Esophagus muscularis mucosa (tissue), 4 donors: ENCODE measurements around the gene SH3D21. TPM values are rescaled to one million over a fixed set of nuclear protein-coding genes. Genes with fewer than 3 reads are reported as not detected.
A peak's percentile ranks its signal among the peaks of the same experiment; 100 is the strongest.

ENCODE experiments used
- DNase-seq: peaks from one replicate; pipeline ENCODE4 v3.0.0-alpha.2; 2017; ENCODE audit errors: extremely low spot score
- H3K27ac ChIP-seq, 4 donors: fragments of 200-600 bp; sonication (generic); replicated peaks in 1 of 4; 1 replicate in 3 of 4; 2 replicates in 1 of 4; pipeline ENCODE4 v1.5.1; 2016 to 2019; ENCODE audit warnings: mild to moderate bottlenecking in 1 of 4
- H3K27me3 ChIP-seq, 4 donors: fragments of 200-600 bp; sonication (generic); one replicate each; pipeline versions ENCODE4 v1.5.1 to v1.6.0; 2016 to 2019
- H3K36me3 ChIP-seq, 4 donors: fragments of 200-600 bp; sonication (generic); one replicate each; pipeline ENCODE4 v1.5.1; 2016 to 2019
- H3K4me1 ChIP-seq, 4 donors: fragments of 200-600 bp; sonication (generic); one replicate each; pipeline ENCODE4 v1.5.1; 2016 to 2019
- H3K4me3 ChIP-seq, 4 donors: fragments of 200-600 bp; sonication (generic); 1 replicate in 2 of 4; 2 replicates in 2 of 4; pipeline ENCODE4 v1.5.1; 2016 to 2019; ENCODE audit warnings: mild to moderate bottlenecking in 4 of 4, moderate library complexity in 1 of 4
- H3K9me3 ChIP-seq, 4 donors: fragments of 200-600 bp; sonication (generic); 1 replicate in 3 of 4; 2 replicates in 1 of 4; pipeline ENCODE4 v1.5.1; 2016 to 2019
- EP300 ChIP-seq: sonication (generic); formaldehyde crosslinking; IDR thresholded peaks from one replicate; pipeline ENCODE4 v1.6.1; 2017; ENCODE audit warnings: antibody characterized with exemption
- POLR2A ChIP-seq: fragments of 450-650 bp; IDR thresholded peaks from one replicate; pipeline ENCODE4 v1.6.1; 2017; ENCODE audit warnings: antibody characterized with exemption, moderate library complexity, mild to moderate bottlenecking, low read depth
- POLR2AphosphoS5 ChIP-seq, 2 donors: sonication (generic); formaldehyde crosslinking; IDR thresholded peaks; one replicate each; pipeline ENCODE4 v1.6.1; 2017; ENCODE audit warnings: antibody characterized with exemption in 2 of 2
- WGBS: methylation state at CpG from one replicate; pipeline ENCODE4 v1.1.5; 2018; 5-methylcytosine and 5-hydroxymethylcytosine counted together
- intact Hi-C: fragments of 100-400 bp; cut with DNase I; formaldehyde crosslinking; loops from one replicate; pipeline ENCODE4 v1.15.1; 2023
- total RNA-seq, 4 donors: library from RNA; depleted of rRNA; stranded (reverse); fragments of >200 nt; gene quantifications; one replicate each; pipeline versions ENCODE4 v1.1.0 to v1.2.1, GENCODE V29; 2016
- TF ChIP-seq, protein P1 (sequence below), 3 experiments: fragments of 200-600 bp in 2 of 3; fragments of 450-650 bp in 1 of 3; sonication (generic) in 2 of 3; IDR thresholded peaks; one replicate each; pipeline ENCODE4 v1.5.1; 2017 to 2019; ENCODE audit warnings: antibody characterized with exemption in 3 of 3, mild to moderate bottlenecking in 2 of 3, moderate library complexity in 1 of 3

Gene SH3D21
- total RNA-seq, 4 donors from 2014 or later = 0.26 to 2.0 (median 1.1) TPM

DNA sequence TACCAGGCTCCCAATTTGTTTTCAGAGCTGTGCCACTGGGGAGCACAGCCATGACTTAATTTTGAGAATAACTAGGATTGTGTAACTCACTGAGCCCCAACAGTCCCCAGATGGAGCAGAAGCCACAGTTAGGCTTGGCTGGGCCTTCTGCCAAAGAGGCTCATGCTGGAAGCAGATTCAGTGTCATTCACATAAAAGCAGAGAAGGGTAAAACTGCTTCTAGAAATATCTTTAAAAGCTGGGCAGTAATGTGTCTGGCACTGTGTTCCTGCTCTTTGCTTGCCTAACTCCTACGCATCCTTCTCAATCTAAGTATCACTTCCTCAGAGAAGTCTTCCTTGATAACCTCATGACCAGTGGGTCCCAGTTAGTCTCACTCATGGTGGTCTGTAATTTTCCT is 59.2 kb downstream of the SH3D21 start:
- Histone ChIP-seq H3K4me1 (peaks cover 31 to 44% (median 39%) of the 10 kb centered on the region in 4 donors), H3K27ac (peak overlapping the region; percentile 48 to 54 (median 52)), H3K36me3 (peaks cover 11 to 41% (median 34%) of the 10 kb centered on the region in 4 donors), H3K27me3 (no peaks in the 10 kb centered on the region), H3K9me3 (no peaks in the 10 kb centered on the region), H3K4me3 (no peak overlapping the region)
- TF ChIP-seq, protein P1, sequence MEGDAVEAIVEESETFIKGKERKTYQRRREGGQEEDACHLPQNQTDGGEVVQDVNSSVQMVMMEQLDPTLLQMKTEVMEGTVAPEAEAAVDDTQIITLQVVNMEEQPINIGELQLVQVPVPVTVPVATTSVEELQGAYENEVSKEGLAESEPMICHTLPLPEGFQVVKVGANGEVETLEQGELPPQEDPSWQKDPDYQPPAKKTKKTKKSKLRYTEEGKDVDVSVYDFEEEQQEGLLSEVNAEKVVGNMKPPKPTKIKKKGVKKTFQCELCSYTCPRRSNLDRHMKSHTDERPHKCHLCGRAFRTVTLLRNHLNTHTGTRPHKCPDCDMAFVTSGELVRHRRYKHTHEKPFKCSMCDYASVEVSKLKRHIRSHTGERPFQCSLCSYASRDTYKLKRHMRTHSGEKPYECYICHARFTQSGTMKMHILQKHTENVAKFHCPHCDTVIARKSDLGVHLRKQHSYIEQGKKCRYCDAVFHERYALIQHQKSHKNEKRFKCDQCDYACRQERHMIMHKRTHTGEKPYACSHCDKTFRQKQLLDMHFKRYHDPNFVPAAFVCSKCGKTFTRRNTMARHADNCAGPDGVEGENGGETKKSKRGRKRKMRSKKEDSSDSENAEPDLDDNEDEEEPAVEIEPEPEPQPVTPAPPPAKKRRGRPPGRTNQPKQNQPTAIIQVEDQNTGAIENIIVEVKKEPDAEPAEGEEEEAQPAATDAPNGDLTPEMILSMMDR (IDR thresholded peaks at IDR 0.05) = no peak
- TF ChIP-seq EP300 = no peak
- TF ChIP-seq POLR2AphosphoS5 (IDR thresholded peaks at IDR 0.05) = no peak
- TF ChIP-seq POLR2A = no peak
- 75% methylated on average over 1 of the region's 1 CpG for WGBS
- no peak for DNase-seq
- intact Hi-C loops = no loop called here

DNA sequence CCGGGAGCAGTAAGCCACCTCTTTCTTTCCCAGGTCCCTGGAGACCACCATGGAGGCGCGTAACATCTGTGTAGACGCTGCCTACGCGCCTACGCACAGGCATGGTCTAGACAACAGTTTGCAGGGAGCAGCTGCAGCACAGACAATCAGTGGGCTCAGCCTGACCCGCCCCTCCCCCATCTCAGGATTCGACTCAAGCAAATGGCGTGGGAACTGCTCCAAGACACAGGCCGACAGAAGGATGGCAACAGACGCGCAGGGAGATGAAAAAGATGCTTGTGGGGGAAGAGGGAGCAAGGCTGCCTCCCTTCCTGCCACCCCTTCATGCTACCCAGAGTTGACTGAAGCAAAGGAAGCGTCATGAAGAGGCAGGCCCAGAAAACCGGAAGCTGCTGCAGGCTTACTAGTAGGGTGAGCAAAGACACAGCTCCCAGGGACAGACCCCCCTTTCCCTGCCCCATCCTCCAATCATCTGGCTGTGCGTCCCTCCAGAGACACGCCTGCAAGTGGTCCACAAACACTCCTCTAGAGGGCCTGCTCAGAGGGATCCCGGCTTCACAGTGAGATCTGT is 60.0 kb downstream of the SH3D21 start:
- intact Hi-C loops = no loop called here
- 33% methylated on average over 18 of the region's 18 CpGs for WGBS
- Histone ChIP-seq H3K9me3 (no peaks in the 10 kb centered on the region), H3K27me3 (no peaks in the 10 kb centered on the region), H3K4me3 (no peak overlapping the region), H3K4me1 (peaks cover 33 to 49% (median 43%) of the 10 kb centered on the region in 4 donors), H3K27ac (peak overlapping the region; percentile 48 to 54 (median 52)), H3K36me3 (peaks cover 11 to 34% (median 31%) of the 10 kb centered on the region in 4 donors)
- TF ChIP-seq POLR2AphosphoS5 (IDR thresholded peaks at IDR 0.05) (no peak), POLR2A (no peak), EP300 (no peak)
- TF ChIP-seq, protein P1 (IDR thresholded peaks at IDR 0.05) = no peak
- no peak for DNase-seq

DNA sequence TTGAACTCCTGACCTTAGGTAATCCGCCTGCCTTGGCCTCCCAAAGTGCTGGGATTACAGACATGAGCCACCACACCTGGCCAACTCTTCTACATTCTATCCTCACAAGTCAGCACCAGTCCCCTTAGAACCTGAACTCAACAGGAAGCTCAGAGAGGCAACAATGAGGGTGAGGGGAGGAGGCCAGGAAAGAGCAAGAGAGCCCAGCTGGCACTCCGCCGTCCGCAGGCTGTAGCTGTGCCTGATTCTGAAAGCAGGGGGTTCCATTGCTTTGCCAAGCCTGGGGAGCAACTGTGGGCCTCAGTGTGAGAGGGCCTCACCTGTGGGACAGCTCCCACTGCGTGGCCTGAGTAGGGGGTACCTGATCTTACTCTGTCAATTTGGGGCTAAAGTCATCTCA is 60.9 kb downstream of the SH3D21 start:
- TF ChIP-seq POLR2AphosphoS5 (IDR thresholded peaks at IDR 0.05) = no peak
- no peak for TF ChIP-seq POLR2A
- TF ChIP-seq EP300 = no peak
- intact Hi-C loops = no loop called here

DNA sequence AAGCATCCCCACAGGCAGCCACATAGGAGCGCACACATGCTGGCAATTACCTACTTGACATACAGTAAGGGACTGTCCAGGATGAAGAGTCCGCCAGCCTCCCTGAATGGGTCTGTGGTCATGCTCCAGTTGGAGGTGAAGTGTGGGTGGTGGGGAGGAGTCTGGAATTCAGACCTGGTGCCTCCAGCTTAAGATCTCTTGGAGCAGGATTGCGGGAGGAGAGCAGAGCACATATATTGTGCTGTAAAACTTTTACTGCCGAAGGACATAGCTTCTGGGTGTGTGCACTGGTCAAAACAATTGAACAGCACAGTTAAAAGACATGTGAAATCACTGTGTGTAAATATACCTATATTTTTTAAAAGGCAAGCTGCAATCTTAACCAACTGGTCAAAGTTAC is 61.6 kb downstream of the SH3D21 start:
- no peaks in the 10 kb centered on the region for H3K9me3 ChIP-seq
- DNase-seq = no peak
- intact Hi-C loops = loop anchor here (2.0 kb wide), 1 partner anchor 53 kb away; no protein-coding TSS in a partner anchor
- no peak for TF ChIP-seq POLR2AphosphoS5 (IDR thresholded peaks at IDR 0.05)
- no peak for TF ChIP-seq POLR2A
- TF ChIP-seq, protein P1 (IDR thresholded peaks at IDR 0.05) = no peak
- no peak for TF ChIP-seq EP300
- H3K27ac ChIP-seq = no peak overlapping the region
- H3K36me3 ChIP-seq = peaks cover 4 to 22% (median 19%) of the 10 kb centered on the region in 4 donors
- 98% methylated on average over 4 of the region's 4 CpGs for WGBS
- H3K4me1 ChIP-seq = peaks cover 48 to 65% (median 57%) of the 10 kb centered on the region in 4 donors
- no peak overlapping the region for H3K4me3 ChIP-seq
- no peaks in the 10 kb centered on the region for H3K27me3 ChIP-seq

More for the DNA sequence above, 60.9 kb downstream of the SH3D21 start:
- peak overlapping the region in 1 of 4 donors; percentile 54 for H3K27ac ChIP-seq
- H3K27me3 ChIP-seq = no peaks in the 10 kb centered on the region
- peaks cover 10 to 29% (median 26%) of the 10 kb centered on the region in 4 donors for H3K36me3 ChIP-seq
- peaks cover 42 to 58% (median 50%) of the 10 kb centered on the region in 4 donors for H3K4me1 ChIP-seq
- no peak overlapping the region for H3K4me3 ChIP-seq
- no peak for DNase-seq
- WGBS = 79% methylated on average over 5 of the region's 5 CpGs
- H3K9me3 ChIP-seq = no peaks in the 10 kb centered on the region

DNA sequence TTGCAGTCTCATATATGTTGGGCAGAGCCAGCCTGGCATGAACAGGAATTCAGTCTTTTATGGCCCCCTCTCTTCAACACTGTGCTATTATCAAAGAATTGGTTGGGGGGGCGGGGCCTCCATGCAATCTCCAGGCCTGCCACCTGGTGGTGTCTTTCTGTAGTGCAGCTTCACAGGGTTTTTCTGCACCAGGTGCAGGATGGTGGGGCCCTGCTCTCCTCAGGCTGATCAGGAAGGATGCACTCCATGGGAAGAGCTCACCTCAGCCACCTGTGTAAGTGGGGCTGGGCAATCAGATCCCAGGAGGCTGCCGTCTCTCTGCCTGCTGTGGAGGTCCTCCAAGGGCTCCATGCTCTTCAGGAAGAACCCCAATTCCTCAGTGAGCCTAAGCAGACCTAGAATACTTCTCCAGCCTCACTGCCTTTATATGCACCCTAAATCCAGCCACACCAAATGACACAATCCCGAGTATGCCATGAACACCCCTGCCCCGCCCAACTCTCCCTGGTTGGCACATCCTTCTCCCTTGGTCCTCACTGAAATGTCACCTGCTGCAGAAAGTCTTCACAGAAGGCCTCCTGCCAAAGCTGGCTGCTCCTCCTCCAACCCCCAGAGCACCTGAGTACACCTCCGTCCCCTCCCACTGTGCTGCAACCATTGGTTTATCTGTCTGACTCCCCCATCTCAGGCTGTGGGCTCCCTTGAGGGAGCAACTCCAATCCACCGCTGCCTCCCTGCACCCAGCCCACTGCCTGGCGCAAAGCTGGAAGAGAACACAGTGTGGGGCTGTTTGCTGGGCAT is 63.1 kb downstream of the SH3D21 start:
- H3K4me1 ChIP-seq = peaks cover 63 to 80% (median 72%) of the 10 kb centered on the region in 4 donors
- intact Hi-C loops = loop anchor here (2.0 kb wide), 1 partner anchor 52 kb away; no protein-coding TSS in a partner anchor

More for the DNA sequence above, 63.1 kb downstream of the SH3D21 start:
- Histone ChIP-seq H3K27ac (no peak overlapping the region), H3K27me3 (no peaks in the 10 kb centered on the region), H3K36me3 (peaks cover 0 to 16% (median 13%) of the 10 kb centered on the region in 4 donors), H3K4me3 (no peak overlapping the region), H3K9me3 (no peaks in the 10 kb centered on the region)
- 67% methylated on average over 7 of the region's 7 CpGs for WGBS
- TF ChIP-seq POLR2A (no peak), POLR2AphosphoS5 (IDR thresholded peaks at IDR 0.05) (peak in 1 of 2 donors; percentile 58)
- TF ChIP-seq, protein P1 (IDR thresholded peaks at IDR 0.05) = peak; percentile 90 to 97 (median 92)
- peak; percentile 96 for DNase-seq
